Spleen (tissue), 7 donors: Measurements from ENCODE around the gene CHAMP1.

Experiments
- CTCF ChIP-seq, 11 experiments: fragments of 200-600 bp in 7 of 11; fragments of 450-650 bp in 4 of 11; sonication (generic) in 4 of 11; IDR thresholded peaks in 8 of 11; conservative IDR thresholded peaks in 3 of 11; 1 replicate in 7 of 11; 2 replicates in 4 of 11; pipeline versions ENCODE4 v1.4.0 to v1.8.0; 2016 to 2021; ENCODE audit warnings: antibody characterized with exemption in 11 of 11, inconsistent platforms in 4 of 11, mild to moderate bottlenecking in 1 of 11
- POLR2A ChIP-seq, 3 donors: fragments of 450-650 bp; IDR thresholded peaks; one replicate each; pipeline ENCODE4 v1.5.1; 2017; ENCODE audit warnings: antibody characterized with exemption in 3 of 3, mild to moderate bottlenecking in 1 of 3
- POLR2AphosphoS5 ChIP-seq, 3 donors: sonication (generic); formaldehyde crosslinking; IDR thresholded peaks; one replicate each; pipeline ENCODE4 v1.5.1; 2017; ENCODE audit warnings: antibody characterized with exemption in 3 of 3
- donor health status: DM: no; HTN: no; CAD: no; lungs with moderate emphysema.
- donor health status: DM: no; HTN: no; CAD: no.
- donor health status: DM: no; HTN: no; CAD: no.

- TF ChIP-seq CTCF (IDR thresholded peaks at IDR 0.05 in 8 of 11, conservative IDR thresholded peaks at IDR 0.05 in 3 of 11) (no peak), POLR2A (IDR thresholded peaks at IDR 0.05) (no peak), POLR2AphosphoS5 (IDR thresholded peaks at IDR 0.05) (no peak)
These were observed 24.7 kb downstream of the CHAMP1 start for GRCh38 chr13:114338959-114339358.
